ENCODE measurements around the gene RPS6KA4.

The RPS6KA4 gene

DNA sequence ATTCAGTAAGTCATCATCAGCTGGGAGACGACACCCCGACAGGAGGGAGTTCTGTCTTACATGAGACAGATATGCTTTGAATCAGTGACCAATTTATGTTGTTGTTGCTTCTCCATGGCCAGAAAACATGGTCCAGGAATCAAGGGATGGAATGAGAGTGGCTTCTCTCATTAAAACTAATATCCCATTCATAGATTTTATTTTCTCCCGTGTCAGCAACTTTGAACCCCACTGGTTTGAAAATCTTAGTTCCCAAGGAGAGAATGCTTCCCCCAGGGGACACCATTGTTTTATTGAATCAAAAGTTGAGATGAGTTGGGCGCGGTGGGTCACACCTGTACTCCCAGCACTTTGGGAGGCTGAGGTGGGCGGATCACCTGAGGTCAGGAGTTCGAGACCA lies 42.8 kb downstream of the RPS6KA4 start:
- DNase-seq (ENCODE audit: low read depth), result no peak
- no peak overlapping the region for H3K4me3 ChIP-seq (replicated peaks; ENCODE audit: low read depth, low read length)
- TF ChIP-seq, protein P1, sequence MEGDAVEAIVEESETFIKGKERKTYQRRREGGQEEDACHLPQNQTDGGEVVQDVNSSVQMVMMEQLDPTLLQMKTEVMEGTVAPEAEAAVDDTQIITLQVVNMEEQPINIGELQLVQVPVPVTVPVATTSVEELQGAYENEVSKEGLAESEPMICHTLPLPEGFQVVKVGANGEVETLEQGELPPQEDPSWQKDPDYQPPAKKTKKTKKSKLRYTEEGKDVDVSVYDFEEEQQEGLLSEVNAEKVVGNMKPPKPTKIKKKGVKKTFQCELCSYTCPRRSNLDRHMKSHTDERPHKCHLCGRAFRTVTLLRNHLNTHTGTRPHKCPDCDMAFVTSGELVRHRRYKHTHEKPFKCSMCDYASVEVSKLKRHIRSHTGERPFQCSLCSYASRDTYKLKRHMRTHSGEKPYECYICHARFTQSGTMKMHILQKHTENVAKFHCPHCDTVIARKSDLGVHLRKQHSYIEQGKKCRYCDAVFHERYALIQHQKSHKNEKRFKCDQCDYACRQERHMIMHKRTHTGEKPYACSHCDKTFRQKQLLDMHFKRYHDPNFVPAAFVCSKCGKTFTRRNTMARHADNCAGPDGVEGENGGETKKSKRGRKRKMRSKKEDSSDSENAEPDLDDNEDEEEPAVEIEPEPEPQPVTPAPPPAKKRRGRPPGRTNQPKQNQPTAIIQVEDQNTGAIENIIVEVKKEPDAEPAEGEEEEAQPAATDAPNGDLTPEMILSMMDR (IDR thresholded peaks at IDR 0.05; ENCODE audit: low read length, missing control alignments), result no peak

DNA sequence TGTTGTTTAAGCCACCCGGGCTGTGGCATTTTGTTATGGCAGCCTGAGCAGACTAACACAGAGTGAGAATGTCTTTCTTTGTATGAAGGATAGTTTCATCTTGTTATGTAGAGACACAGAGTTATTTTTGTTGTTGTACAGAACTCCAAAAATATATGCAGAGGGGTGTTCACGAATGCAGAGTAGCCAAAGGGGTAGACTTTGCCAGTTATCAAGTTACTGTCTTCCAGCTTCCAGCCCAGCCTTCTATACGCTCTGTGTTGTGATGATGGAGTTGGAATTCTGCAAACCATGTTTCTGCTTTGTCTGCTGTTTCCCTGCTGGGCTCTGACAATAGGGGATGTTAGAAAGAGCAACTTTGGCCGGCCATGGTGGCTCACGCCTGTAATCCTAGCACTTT lies 44.1 kb downstream of the RPS6KA4 start:
- no peak overlapping the region for H3K4me3 ChIP-seq (replicated peaks; ENCODE audit: low read depth, low read length)
- no peak for DNase-seq (ENCODE audit: low read depth)
- TF ChIP-seq, protein P1 (IDR thresholded peaks at IDR 0.05; ENCODE audit: low read length, missing control alignments), result no peak

DNA sequence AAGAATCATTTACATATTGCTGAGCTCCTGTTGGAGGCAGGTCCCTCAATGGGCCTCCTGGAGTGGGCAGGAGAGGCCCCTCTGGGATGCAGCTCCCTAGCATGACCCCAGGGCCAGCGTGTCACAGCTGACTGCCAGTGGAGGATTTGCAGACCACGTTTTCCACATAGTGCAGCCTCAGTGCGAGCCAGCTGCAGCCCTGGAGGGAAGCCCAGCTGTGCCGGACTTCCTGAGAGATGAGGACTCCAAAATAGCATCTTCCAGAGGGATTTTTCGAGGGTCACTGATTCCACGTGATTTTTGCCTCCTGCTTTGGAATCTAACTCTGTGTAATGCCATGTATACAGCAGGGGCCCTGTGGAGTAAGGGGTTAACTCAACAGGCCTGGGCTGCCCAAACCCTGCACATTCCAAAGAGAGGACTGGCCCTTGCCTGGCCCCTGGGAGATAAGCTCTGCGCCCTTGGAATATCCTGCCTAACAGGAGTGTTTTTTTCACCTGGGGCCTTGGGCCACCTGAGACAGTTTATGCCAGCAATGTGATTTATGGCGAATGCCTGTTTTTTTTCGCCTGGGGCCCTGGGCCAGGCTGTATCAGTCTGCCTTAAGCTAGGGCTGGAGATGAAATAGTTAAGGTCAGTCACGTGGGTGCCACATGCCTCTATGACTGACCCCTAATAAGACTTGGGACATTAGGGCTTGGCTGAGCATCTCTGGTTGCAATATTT lies 47.4 kb downstream of the RPS6KA4 start:
- H3K4me3 ChIP-seq (replicated peaks; ENCODE audit: low read depth, low read length), result no peak overlapping the region
- TF ChIP-seq, protein P1 (IDR thresholded peaks at IDR 0.05; ENCODE audit: low read length, missing control alignments), result no peak
- peak; percentile 25 for DNase-seq (ENCODE audit: low read depth)

DNA sequence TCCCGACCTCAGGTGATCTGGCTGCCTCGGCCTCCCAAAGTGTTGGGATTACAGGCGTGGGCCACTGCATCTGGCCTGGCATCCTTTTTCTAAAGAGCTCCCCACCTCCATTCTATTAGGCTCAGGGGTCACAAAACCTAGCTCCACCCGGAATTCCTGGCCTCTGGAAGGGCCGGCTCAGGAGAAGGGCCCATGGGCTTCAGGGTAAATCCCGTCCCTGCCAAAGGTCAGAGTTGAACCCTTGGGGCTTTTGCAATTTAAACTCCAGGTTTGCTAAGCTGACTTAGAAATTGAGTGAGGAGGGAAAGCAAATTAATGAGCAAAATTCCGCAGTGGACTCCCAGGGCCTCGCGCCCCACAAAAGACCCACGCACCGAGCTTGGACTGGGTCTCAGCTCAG lies 48.3 kb downstream of the RPS6KA4 start:
- no peak overlapping the region for H3K4me3 ChIP-seq (replicated peaks; ENCODE audit: low read depth, low read length)
- no peak for DNase-seq (ENCODE audit: low read depth)
- TF ChIP-seq, protein P1 (IDR thresholded peaks at IDR 0.05; ENCODE audit: low read length, missing control alignments), result no peak

DNA sequence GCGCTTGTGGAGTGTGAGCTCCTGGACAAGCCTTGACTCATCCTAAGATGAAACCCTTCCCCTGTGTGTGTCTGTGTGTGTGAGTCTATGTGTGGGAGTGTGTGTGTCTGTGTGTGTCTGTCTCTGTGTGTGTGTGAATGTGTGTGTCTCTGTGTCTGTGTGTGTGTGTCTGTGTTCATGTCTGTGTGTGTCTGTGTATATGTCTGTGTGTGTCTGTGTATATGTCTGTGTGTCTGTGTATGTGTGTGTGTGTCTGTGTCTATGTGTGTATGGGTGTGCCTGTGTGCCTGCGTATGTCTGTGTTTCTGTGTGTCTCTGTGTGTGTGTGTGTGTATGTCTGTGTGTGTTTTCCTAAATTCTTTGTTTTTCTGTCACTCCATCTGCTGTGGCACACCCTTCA lies 48.7 kb downstream of the RPS6KA4 start:
- H3K4me3 ChIP-seq (replicated peaks; ENCODE audit: low read depth, low read length), result no peak overlapping the region
- TF ChIP-seq, protein P1 (IDR thresholded peaks at IDR 0.05; ENCODE audit: low read length, missing control alignments), result no peak

DNA sequence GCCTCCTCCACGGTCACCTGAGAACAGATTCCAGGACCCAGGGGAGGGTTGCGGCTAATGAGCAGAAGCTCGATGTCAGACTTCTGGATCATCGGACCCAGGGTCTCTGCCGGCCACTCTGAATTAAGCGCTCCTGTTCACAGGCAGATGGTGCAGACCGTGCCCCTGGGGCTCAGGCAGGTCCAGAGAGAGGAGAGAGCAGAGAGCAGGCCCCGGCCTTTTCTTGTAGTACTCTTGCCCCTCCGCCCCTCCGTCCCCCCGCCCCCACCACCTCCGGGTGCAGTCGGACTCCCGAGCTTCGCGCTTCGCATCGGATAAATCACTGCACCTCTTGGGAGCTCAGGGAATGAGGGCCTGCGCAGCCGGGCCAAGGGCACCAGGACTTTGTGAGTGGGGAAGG lies 50.3 kb downstream of the RPS6KA4 start:
- DNase-seq (ENCODE audit: low read depth), result no peak
- H3K4me3 ChIP-seq (replicated peaks; ENCODE audit: low read depth, low read length), result no peak overlapping the region
- TF ChIP-seq, protein P1 (IDR thresholded peaks at IDR 0.05; ENCODE audit: low read length, missing control alignments), result no peak

More for the DNA sequence above, 48.7 kb downstream of the RPS6KA4 start:
- no peak for DNase-seq (ENCODE audit: low read depth)

All from fibroblast of pulmonary artery (primary cell).